Gastrocnemius medialis (tissue), 4 donors: ENCODE measurements around the gene PIPOX. TPM values are rescaled to one million over a fixed set of nuclear protein-coding genes. Genes with fewer than 3 reads are reported as not detected.

Experiments used
- ATAC-seq, 2 donors: fragments of 150-250 bp; one replicate each; pipeline ENCODE4 v1.9.1; 2016
- DNase-seq, 2 donors: peaks; one replicate each; pipeline ENCODE4 v3.0.0-alpha.2; 2019
- H3K27ac ChIP-seq, 4 donors: fragments of 200-600 bp; sonication (generic); 1 replicate in 1 of 4; 2 replicates in 3 of 4; pipeline ENCODE4 v1.5.1; 2016 to 2018; ENCODE audit warnings: mild to moderate bottlenecking in 2 of 4, moderate library complexity in 1 of 4
- H3K27me3 ChIP-seq, 3 donors: fragments of 200-600 bp; sonication (generic) in 2 of 3; 1 replicate in 1 of 3; 2 replicates in 2 of 3; pipeline versions ENCODE4 v1.5.1 to v1.6.0; 2016 to 2019; ENCODE audit warnings: mild to moderate bottlenecking in 1 of 3, moderate library complexity in 1 of 3
- H3K36me3 ChIP-seq, 2 donors: fragments of 200-600 bp; sonication (generic) in 1 of 2; one replicate each; pipeline ENCODE4 v1.5.1; 2017 to 2018
- H3K4me1 ChIP-seq, 2 donors: fragments of 200-600 bp; sonication (generic) in 1 of 2; one replicate each; pipeline ENCODE4 v1.5.1; 2016 to 2017; ENCODE audit warnings: mild to moderate bottlenecking in 2 of 2
- H3K4me3 ChIP-seq, 4 donors: fragments of 200-600 bp; sonication (generic) in 3 of 4; 1 replicate in 1 of 4; 2 replicates in 3 of 4; pipeline ENCODE4 v1.5.1; 2016 to 2019; ENCODE audit warnings: mild to moderate bottlenecking in 2 of 4
- H3K9me3 ChIP-seq, 3 donors: fragments of 200-600 bp; sonication (generic) in 2 of 3; 1 replicate in 1 of 3; 2 replicates in 2 of 3; pipeline ENCODE4 v1.5.1; 2016 to 2019
- CTCF ChIP-seq, 5 experiments: fragments of 450-650 bp in 3 of 5; fragments of 200-600 bp in 2 of 5; sonication (generic) in 2 of 5; IDR thresholded peaks in 4 of 5; conservative IDR thresholded peaks in 1 of 5; 1 replicate in 4 of 5; 2 replicates in 1 of 5; pipeline ENCODE4 v1.5.1; 2016 to 2019; ENCODE audit warnings: antibody characterized with exemption in 5 of 5, mild to moderate bottlenecking in 3 of 5, moderate library complexity in 3 of 5
- POLR2A ChIP-seq, 2 donors: fragments of 450-650 bp; IDR thresholded peaks; one replicate each; pipeline ENCODE4 v1.6.1; 2017; ENCODE audit warnings: antibody characterized with exemption in 2 of 2, mild to moderate bottlenecking in 2 of 2, moderate library complexity in 2 of 2
- in situ Hi-C, 4 donors: fragments of 200-750 bp; cut with MboI; loops; one replicate each; pipeline versions ENCODE4 v1.15.0 to v1.8.0; 2017; ENCODE audit warnings: low sequenced_read_pairs in 4 of 4
- intact Hi-C: fragments of 100-400 bp; cut with DNase I; formaldehyde crosslinking; loops from one replicate; pipeline ENCODE4 v1.15.1; 2023; ENCODE audit warnings: low total_unique reads
- total RNA-seq, 4 donors: library from RNA; depleted of rRNA; stranded (reverse); fragments of >200 nt; gene quantifications; one replicate each; pipeline versions ENCODE4 v1.1.0 to v1.2.3, GENCODE V29; 2016

PIPOX gene
- total RNA-seq, 4 donors from 2014 or later: 0.42 to 2.4 (median 1.1) TPM

GRCh38 chr17:29078183-29079045 is 35.5 kb downstream of the PIPOX start:
- intact Hi-C loops (no loop called here), in situ Hi-C loops (no loop called here)
- peak in 1 of 2 donors; percentile 59 for ATAC-seq
- Histone ChIP-seq H3K36me3 (peaks cover 0 to 83% of the 10 kb centered on the region in 2 donors), H3K27ac (peak overlapping the region in 2 of 4 donors; percentile 50 to 57), H3K4me3 (no peak overlapping the region), H3K9me3 (no peaks in the 10 kb centered on the region), H3K4me1 (peaks cover 18 to 28% of the 10 kb centered on the region in 2 donors), H3K27me3 (no peaks in the 10 kb centered on the region)
- no peak for TF ChIP-seq POLR2A (IDR thresholded peaks at IDR 0.05)
- no peak for TF ChIP-seq CTCF (IDR thresholded peaks at IDR 0.05 in 4 of 5, conservative IDR thresholded peaks at IDR 0.05 in 1 of 5)
- peak in 1 of 2 donors; percentile 55 for DNase-seq

GRCh38 chr17:29079433-29079832 is 36.5 kb downstream of the PIPOX start:
- in situ Hi-C loops: no loop called here
- no peak for DNase-seq
- no peak for ATAC-seq
- no peaks in the 10 kb centered on the region for H3K27me3 ChIP-seq
- H3K9me3 ChIP-seq: no peaks in the 10 kb centered on the region
- H3K27ac ChIP-seq: peak overlapping the region in 2 of 4 donors; percentile 50 to 57
- peaks cover 18 to 28% of the 10 kb centered on the region in 2 donors for H3K4me1 ChIP-seq
- no peak for TF ChIP-seq CTCF (IDR thresholded peaks at IDR 0.05 in 4 of 5, conservative IDR thresholded peaks at IDR 0.05 in 1 of 5)
- no peak for TF ChIP-seq POLR2A (IDR thresholded peaks at IDR 0.05)
- H3K36me3 ChIP-seq: peaks cover 0 to 83% of the 10 kb centered on the region in 2 donors
- intact Hi-C loops: no loop called here
- no peak overlapping the region for H3K4me3 ChIP-seq

GRCh38 chr17:29079887-29080286 is 36.9 kb downstream of the PIPOX start:
- H3K9me3 ChIP-seq: no peaks in the 10 kb centered on the region
- no peak for DNase-seq
- no peak for ATAC-seq
- H3K36me3 ChIP-seq: peaks cover 0 to 83% of the 10 kb centered on the region in 2 donors
- no peak overlapping the region for H3K4me3 ChIP-seq
- intact Hi-C loops: no loop called here
- H3K27ac ChIP-seq: peak overlapping the region in 1 of 4 donors; percentile 57
- TF ChIP-seq CTCF (IDR thresholded peaks at IDR 0.05 in 4 of 5, conservative IDR thresholded peaks at IDR 0.05 in 1 of 5) (no peak), POLR2A (IDR thresholded peaks at IDR 0.05) (no peak)
- in situ Hi-C loops: no loop called here
- H3K4me1 ChIP-seq: peaks cover 18 to 26% of the 10 kb centered on the region in 2 donors
- no peaks in the 10 kb centered on the region for H3K27me3 ChIP-seq

- DNase-seq: no peak
- no peak overlapping the region for H3K27ac ChIP-seq
- ATAC-seq: no peak
- in situ Hi-C loops: no loop called here
- intact Hi-C loops: no loop called here
- peaks cover 0 to 87% of the 10 kb centered on the region in 2 donors for H3K36me3 ChIP-seq
- peaks cover 14 to 22% of the 10 kb centered on the region in 2 donors for H3K4me1 ChIP-seq
- no peaks in the 10 kb centered on the region for H3K9me3 ChIP-seq
- no peaks in the 10 kb centered on the region for H3K27me3 ChIP-seq
- TF ChIP-seq CTCF (IDR thresholded peaks at IDR 0.05 in 4 of 5, conservative IDR thresholded peaks at IDR 0.05 in 1 of 5) (no peak), POLR2A (IDR thresholded peaks at IDR 0.05) (no peak)
- no peak overlapping the region for H3K4me3 ChIP-seq
Measured at GRCh38 chr17:29080323-29080722, 37.4 kb downstream of the PIPOX start.
